Testis (tissue), 3 donors: ENCODE results near the gene COTL1. TPM values are rescaled to one million over a fixed set of nuclear protein-coding genes. Genes with fewer than 3 reads are reported as not detected.

ENCODE experiments used
- DNase-seq: peaks from one replicate; pipeline ENCODE4 v3.0.0-alpha.2; 2019
- H3K27ac ChIP-seq, 2 donors: fragments of 200-600 bp; sonication (generic); one replicate each; pipeline ENCODE4 v1.5.1; 2019
- H3K27me3 ChIP-seq: fragments of 200-600 bp; sonication (generic); one replicate; pipeline ENCODE4 v1.5.1; 2019
- H3K36me3 ChIP-seq: fragments of 200-600 bp; sonication (generic); one replicate; pipeline ENCODE4 v1.5.1; 2017; ENCODE audit warnings: low read depth; ENCODE audit errors: missing control alignments
- H3K4me1 ChIP-seq: fragments of 200-600 bp; sonication (generic); one replicate; pipeline ENCODE4 v1.5.1; 2019
- H3K4me3 ChIP-seq, 2 donors: fragments of 200-600 bp; sonication (generic); one replicate each; pipeline ENCODE4 v1.5.1; 2017 to 2019
- H3K9me3 ChIP-seq: fragments of 200-600 bp; sonication (generic); one replicate; pipeline ENCODE4 v1.5.1; 2017
- CTCF ChIP-seq, 3 experiments: fragments of 450-650 bp in 2 of 3; fragments of 200-600 bp in 1 of 3; sonication (generic) in 1 of 3; IDR thresholded peaks; one replicate each; pipeline ENCODE4 v1.5.1; 2016 to 2019; ENCODE audit warnings: antibody characterized with exemption in 3 of 3, mild to moderate bottlenecking in 2 of 3, moderate library complexity in 1 of 3
- POLR2A ChIP-seq: fragments of 450-650 bp; IDR thresholded peaks from one replicate; pipeline ENCODE4 v1.6.1; 2017; ENCODE audit warnings: antibody characterized with exemption, mild to moderate bottlenecking, moderate library complexity
- WGBS, 2 donors: methylation state at CpG; one replicate each; pipeline ENCODE4 v1.1.5; 2018; 5-methylcytosine and 5-hydroxymethylcytosine counted together
- intact Hi-C: fragments of 100-400 bp; cut with DNase I; formaldehyde crosslinking; loops from one replicate; pipeline ENCODE4 v1.15.1; 2023; ENCODE audit warnings: low total_unique reads
- polyA plus RNA-seq: library from polyadenylated mRNA; stranded (reverse); fragments of 350-450 nt; fragmentation: Illumina TruSeq; extraction: RNeasy Lipid Tissue Mini Kit (QIAGEN cat#74804); gene quantifications from one replicate; pipeline ENCODE4 v1.2.3, GENCODE V29; 2014; ENCODE audit warnings: low read depth, low replicate concordance; ENCODE audit not compliant: insufficient read depth
- total RNA-seq, 2 donors: library from RNA; depleted of rRNA; stranded (reverse); fragments of >200 nt; gene quantifications; one replicate each; pipeline ENCODE4 v1.2.3, GENCODE V29; 2016

Gene COTL1
- total and polyA plus RNA-seq, 3 donors from 2014 or later = 56.9 to 124 (median 61.9) TPM

GRCh38 chr16:84585886-84586285, 32.0 kb downstream of the COTL1 start:
- peak; percentile 79 for DNase-seq
- H3K9me3 ChIP-seq = no peaks in the 10 kb centered on the region
- WGBS, 2 donors = 58 to 69% methylated on average over 10 of the region's 10 CpGs

GRCh38 chr16:84585467-84585866, 32.4 kb downstream of the COTL1 start:
- TF ChIP-seq CTCF (IDR thresholded peaks at IDR 0.05) (no peak), POLR2A (no peak)
- intact Hi-C loops = no loop called here
- 40 to 81% methylated on average over 6 of the region's 6 CpGs for WGBS, 2 donors

More at GRCh38 chr16:84585886-84586285, 32.0 kb downstream of the COTL1 start:
- Histone ChIP-seq H3K27ac (no peak overlapping the region), H3K4me3 (peak overlapping the region in 1 of 2 donors; percentile 6), H3K27me3 (no peaks in the 10 kb centered on the region), H3K4me1 (peaks cover 7% of the 10 kb centered on the region), H3K36me3 (no peaks in the 10 kb centered on the region)
- TF ChIP-seq POLR2A = no peak
- TF ChIP-seq CTCF (IDR thresholded peaks at IDR 0.05) = no peak
- intact Hi-C loops = no loop called here

DNA sequence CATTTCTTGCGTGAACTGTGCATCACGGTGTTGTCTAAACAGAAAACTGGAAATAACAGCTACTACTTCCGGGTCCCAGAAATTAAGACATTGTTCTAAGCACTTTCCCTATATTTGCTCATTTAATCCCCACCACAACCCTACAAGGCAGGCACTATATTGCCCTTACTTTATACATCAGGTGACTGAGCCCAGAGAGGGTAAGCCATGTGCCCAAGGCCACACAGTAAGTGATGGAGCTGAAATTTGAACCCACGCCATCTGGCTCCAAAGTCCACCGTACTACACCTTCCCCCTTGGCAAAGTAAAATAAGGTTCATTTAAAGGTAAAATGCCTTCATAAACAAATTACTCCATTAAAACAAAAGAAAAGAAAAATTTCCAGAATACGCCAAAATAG, 33.2 kb downstream of the COTL1 start:
- intact Hi-C loops = no loop called here

More at GRCh38 chr16:84585467-84585866, 32.4 kb downstream of the COTL1 start:
- Histone ChIP-seq H3K4me3 (no peak overlapping the region), H3K36me3 (no peaks in the 10 kb centered on the region), H3K27ac (no peak overlapping the region), H3K9me3 (no peaks in the 10 kb centered on the region), H3K4me1 (peaks cover 7% of the 10 kb centered on the region), H3K27me3 (no peaks in the 10 kb centered on the region)
- no peak for DNase-seq

DNA sequence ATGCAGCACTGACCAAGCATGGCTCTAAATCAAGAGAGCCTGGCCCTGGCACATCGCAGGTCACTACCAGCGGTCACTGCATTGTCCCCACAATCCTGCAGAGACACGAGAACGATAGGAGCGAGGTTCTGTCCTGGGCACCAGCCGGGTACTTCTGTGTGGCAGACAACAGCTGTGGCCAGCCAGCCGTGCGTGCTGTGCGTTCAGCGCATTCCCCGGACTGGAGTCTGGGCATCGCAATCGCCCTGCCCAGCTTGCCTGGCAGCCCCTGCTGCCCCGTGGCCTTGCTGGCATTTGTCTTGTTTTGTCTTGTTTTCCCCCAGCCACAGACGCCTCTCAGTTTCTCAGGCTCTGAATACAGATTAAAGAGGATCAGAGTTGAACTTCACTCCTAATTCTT, 33.9 kb downstream of the COTL1 start:
- 84 to 85% methylated on average over 10 to 15 of the region's 15 CpGs for WGBS, 2 donors
- intact Hi-C loops = no loop called here
- Histone ChIP-seq H3K27me3 (no peaks in the 10 kb centered on the region), H3K4me3 (no peak overlapping the region), H3K9me3 (no peaks in the 10 kb centered on the region), H3K27ac (no peak overlapping the region), H3K36me3 (no peaks in the 10 kb centered on the region), H3K4me1 (peaks cover 7% of the 10 kb centered on the region)
- TF ChIP-seq POLR2A (no peak), CTCF (IDR thresholded peaks at IDR 0.05) (no peak)
- DNase-seq = no peak

More for the DNA sequence above, 33.2 kb downstream of the COTL1 start:
- TF ChIP-seq CTCF (IDR thresholded peaks at IDR 0.05) (no peak), POLR2A (no peak)
- Histone ChIP-seq H3K36me3 (no peaks in the 10 kb centered on the region), H3K27me3 (no peaks in the 10 kb centered on the region), H3K27ac (no peak overlapping the region), H3K9me3 (no peaks in the 10 kb centered on the region), H3K4me3 (no peak overlapping the region), H3K4me1 (peaks cover 7% of the 10 kb centered on the region)
- WGBS, 2 donors = 92 to 94% methylated on average over 6 of the region's 6 CpGs
- DNase-seq = no peak

DNA sequence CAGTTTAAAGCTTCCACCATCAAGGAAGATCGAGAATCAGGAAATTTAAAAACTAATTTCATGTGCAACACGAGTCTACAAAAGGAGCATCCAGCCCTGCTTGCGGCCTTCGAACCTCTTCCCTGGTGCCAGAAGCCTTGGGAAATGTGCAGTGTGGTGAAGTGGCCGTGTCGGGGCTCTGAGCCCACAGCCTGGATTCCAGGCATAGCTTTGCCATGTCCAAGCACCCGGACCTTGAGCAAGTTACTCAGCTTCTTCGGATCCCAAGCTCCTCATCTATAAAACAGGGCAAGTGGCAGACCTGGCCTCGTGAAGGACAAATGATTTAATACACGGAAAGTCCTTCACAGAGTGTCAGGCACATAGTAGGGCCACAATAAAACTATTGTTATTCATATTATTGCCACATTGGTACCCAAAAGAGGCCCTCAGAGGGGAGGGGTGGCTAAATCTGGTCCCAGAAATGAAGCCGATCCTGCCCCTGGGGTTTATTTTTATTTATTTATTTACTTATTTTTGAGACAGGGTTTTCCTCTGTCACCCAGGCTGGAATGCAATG, 34.8 kb downstream of the COTL1 start:
- no peak overlapping the region for H3K27ac ChIP-seq
- DNase-seq = no peak
- intact Hi-C loops = no loop called here
- peaks cover 7% of the 10 kb centered on the region for H3K4me1 ChIP-seq
- no peaks in the 10 kb centered on the region for H3K27me3 ChIP-seq
- no peaks in the 10 kb centered on the region for H3K36me3 ChIP-seq
- 76 to 81% methylated on average over 11 of the region's 11 CpGs for whole genome bisulfite sequencing, 2 donors
- no peak overlapping the region for H3K4me3 ChIP-seq
- H3K9me3 ChIP-seq = no peaks in the 10 kb centered on the region
- no peak for TF ChIP-seq POLR2A
- no peak for TF ChIP-seq CTCF (IDR thresholded peaks at IDR 0.05)
